GM20000 (cell line): ENCODE measurements around the gene PTGR1.
"Not testable (repeated sequence)": the region's sequence is repeated elsewhere in the genome, so short reads cannot be mapped to it uniquely, and the experiment has no call there.

ENCODE experiments used
- DNase-seq: peaks from one replicate; pipeline ENCODE4 v3.0.0; 2012; ENCODE audit warnings: low spot score
- TF ChIP-seq, protein P1 (sequence below): IDR thresholded peaks from 2 replicates; pipeline ENCODE4 v1.5.1; 2012; ENCODE audit warnings: mild to moderate bottlenecking, control low read depth; ENCODE audit errors: extremely low read depth, missing control alignments

PTGR1 gene

DNA sequence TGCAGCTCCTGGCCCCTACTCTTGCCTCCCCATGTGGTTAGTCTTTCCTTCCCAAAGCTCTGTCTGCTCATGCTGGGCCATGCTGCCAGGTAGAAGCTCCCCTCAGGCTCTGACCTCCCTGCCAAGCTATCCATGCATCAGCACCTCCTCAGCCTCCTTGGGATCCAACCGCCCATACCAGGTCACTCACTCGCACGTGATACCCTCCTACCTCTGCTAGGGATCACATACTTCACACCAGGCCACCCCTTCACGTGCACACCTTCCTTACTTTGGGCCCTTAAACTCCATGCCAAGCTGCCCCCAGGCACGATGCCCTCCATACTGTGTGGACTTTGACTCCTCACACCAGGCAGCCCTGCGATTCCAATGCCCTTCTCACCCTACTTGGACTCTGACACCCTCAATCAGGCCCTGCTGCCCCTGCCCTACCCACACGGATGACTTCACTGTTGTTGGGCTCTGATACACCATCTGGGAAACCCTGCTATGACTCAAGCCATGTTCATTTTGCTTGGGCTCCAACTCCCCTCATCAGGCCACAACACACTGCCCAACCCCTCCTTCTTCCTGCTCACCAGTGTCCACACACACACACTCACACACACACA is 40.3 kb downstream of the PTGR1 start:
- DNase-seq = no peak
- TF ChIP-seq, protein P1, sequence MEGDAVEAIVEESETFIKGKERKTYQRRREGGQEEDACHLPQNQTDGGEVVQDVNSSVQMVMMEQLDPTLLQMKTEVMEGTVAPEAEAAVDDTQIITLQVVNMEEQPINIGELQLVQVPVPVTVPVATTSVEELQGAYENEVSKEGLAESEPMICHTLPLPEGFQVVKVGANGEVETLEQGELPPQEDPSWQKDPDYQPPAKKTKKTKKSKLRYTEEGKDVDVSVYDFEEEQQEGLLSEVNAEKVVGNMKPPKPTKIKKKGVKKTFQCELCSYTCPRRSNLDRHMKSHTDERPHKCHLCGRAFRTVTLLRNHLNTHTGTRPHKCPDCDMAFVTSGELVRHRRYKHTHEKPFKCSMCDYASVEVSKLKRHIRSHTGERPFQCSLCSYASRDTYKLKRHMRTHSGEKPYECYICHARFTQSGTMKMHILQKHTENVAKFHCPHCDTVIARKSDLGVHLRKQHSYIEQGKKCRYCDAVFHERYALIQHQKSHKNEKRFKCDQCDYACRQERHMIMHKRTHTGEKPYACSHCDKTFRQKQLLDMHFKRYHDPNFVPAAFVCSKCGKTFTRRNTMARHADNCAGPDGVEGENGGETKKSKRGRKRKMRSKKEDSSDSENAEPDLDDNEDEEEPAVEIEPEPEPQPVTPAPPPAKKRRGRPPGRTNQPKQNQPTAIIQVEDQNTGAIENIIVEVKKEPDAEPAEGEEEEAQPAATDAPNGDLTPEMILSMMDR = no peak

DNA sequence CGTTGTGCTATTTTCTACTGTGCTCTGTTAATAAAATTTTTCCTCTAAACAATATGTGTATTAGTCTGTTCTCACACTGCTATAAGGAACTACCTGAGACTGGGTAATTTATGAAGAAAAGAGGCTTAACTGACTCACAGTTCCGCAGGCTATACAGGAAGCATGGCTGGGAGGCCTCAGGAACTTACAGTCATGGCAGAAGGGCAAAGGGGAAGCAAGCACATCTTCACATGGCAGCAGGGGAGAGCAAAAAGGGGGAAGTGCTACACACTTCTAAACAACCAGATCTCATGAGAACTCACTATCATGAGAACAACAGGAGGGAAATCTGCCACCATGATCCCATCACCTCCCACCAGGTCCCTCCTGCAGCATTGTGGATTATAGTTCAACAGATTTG is 44.0 kb downstream of the PTGR1 start:
- not testable (repeated sequence) for DNase-seq

DNA sequence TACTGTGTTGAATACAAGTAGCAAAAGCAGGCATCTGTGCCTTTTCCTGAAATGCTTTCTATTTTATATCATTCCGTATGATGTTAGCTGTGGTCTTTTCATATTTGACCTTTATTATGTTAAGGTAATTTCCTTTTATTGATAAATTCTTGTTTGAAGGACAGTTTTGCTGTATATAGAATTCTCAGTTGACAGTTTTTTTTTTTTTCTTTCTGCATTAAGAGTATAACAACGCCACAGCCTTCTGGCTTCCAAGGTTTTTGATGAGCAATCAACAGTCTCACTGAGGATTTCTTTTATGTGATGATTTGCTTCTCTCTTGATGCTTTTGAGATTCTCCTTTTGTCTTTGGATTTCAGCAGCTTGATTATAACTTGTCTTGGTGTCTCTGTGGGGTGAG is 50.8 kb downstream of the PTGR1 start:
- DNase-seq = no peak
- TF ChIP-seq, protein P1 = no peak

DNA sequence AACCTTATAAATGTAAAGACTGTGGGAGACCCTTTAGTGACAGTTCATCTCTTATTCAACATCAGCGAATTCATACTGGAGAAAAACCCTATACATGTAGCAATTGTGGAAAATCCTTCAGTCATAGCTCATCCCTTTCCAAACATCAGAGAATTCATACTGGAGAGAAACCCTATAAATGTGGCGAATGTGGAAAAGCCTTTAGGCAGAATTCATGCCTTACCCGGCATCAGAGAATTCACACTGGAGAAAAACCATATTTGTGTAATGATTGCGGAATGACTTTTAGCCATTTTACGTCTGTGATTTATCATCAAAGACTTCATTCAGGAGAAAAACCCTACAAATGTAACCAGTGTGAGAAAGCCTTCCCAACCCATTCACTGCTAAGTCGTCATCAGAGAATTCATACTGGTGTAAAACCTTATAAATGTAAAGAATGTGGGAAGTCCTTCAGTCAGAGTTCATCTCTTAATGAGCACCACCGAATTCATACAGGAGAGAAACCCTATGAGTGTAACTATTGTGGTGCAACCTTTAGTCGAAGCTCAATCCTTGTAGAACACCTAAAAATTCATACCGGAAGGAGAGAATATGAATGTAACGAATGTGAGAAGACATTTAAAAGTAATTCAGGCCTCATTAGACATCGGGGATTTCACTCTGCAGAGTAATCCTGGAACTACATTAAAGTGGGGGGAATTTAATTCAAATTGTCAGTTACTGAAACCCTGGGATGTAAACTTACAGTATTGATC is 56.8 kb downstream of the PTGR1 start:
- TF ChIP-seq, protein P1 = no peak
- DNase-seq = no peak

DNA sequence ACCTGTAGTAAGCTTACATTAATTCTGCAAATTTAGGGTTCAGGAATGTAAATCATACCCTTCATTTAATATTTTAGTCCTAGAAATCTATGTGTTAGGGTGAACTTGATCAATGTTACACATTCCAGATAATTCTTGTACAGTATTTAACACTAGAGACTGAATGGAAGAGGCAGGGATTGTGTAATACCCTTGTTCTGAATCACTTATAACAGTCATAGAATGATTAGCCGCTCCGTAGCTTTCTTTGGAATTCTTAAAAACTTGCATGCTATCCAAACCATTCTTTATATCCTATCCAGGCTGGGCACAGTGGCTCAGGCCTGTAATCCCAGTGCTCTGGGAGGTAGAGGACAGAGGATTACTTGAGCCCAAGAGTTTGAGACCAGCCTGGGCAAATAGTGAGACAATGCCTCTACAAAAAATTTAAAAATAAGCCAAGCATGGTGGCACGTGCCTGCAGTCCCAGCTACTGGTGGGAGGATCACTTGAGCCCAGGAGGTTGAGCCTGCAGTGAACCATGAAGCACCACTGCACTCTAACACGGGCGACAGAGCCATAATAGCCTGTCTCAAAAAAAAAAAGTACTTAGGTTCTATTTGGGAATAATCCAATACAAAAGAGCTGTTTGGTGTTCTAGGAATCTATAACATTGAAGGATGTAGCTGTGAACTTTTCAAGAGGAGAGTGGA is 66.2 kb downstream of the PTGR1 start:
- TF ChIP-seq, protein P1 = no peak
- no peak for DNase-seq

DNA sequence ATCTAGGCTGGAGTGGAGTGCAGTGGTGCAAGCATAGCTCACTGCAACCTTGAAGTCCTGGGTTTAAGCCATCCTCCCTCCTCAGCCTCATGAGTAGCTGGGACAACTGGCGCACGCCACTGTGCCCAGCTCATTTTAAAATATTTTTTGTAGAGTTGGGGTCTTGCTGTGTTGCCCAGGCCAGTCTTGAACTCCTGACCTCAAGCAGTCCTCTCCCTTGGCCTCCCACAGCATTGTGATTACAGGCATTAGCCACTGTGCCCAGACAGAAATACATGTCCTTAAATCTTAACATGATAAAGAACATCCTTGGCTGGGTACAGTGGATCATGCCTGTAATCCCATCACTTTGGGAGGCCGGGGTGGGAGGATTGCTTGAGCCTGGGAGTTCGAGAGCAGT is 67.7 kb downstream of the PTGR1 start:
- TF ChIP-seq, protein P1 = no peak
- no peak for DNase-seq

DNA sequence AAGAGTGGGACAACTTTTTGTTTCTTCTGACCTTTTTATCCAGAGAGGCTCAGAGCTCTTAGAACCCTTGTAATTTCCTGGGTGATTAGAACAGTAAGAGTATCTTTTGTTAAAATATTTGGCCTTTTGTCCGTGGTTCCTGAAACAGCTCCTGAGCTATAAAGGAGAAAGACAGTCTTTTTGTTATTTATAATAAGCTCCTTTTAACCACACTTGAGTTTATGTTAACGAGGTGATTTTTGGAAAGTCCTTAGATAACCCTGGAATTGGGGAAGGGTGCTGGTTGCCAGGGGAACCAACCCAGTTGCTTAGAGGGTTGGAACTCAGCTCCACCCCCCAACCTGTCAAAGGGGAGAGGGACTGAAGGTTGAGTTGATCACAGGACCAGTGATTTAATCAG is 69.7 kb downstream of the PTGR1 start:
- TF ChIP-seq, protein P1 = no peak
- DNase-seq = no peak

DNA sequence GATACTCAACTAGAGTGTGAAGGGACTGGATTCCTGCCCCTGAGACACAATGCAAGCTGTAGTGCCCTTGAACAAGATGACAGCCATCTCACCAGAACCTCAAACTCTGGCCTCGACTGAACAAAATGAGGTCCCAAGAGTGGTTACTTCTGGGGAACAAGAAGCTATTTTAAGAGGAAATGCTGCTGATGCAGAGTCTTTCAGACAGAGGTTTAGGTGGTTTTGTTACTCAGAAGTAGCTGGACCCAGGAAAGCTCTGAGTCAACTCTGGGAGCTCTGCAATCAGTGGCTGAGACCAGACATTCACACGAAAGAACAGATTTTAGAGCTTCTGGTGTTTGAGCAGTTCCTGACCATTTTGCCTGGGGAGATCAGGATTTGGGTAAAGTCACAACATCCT is 72.1 kb downstream of the PTGR1 start:
- TF ChIP-seq, protein P1 = no peak
- DNase-seq = no peak
